ENCODE results near the gene DCBLD2. TPM values are rescaled to one million over a fixed set of nuclear protein-coding genes. Genes with fewer than 3 reads are reported as not detected.

Gene DCBLD2
- total RNA-seq, 1 donor: 0.94 TPM

GRCh38 chr3:98780343-98780742 is 121.2 kb downstream of the DCBLD2 start:
- H3K4me3 ChIP-seq (ENCODE audit: low read length): no peak overlapping the region
- peaks cover 55% of the 10 kb centered on the region for H3K4me1 ChIP-seq (ENCODE audit: insufficient read depth, low read length)
- H3K9me3 ChIP-seq (ENCODE audit: low read depth, low read length): no peaks in the 10 kb centered on the region
- H3K27me3 ChIP-seq (ENCODE audit: insufficient read depth, low read length): no peaks in the 10 kb centered on the region

GRCh38 chr3:98779541-98780335 is 121.8 kb downstream of the DCBLD2 start:
- Histone ChIP-seq H3K27me3 (ENCODE audit: insufficient read depth, low read length) (no peaks in the 10 kb centered on the region), H3K4me3 (ENCODE audit: low read length) (no peak overlapping the region), H3K4me1 (ENCODE audit: insufficient read depth, low read length) (peaks cover 49% of the 10 kb centered on the region), H3K9me3 (ENCODE audit: low read depth, low read length) (no peaks in the 10 kb centered on the region)

DNA sequence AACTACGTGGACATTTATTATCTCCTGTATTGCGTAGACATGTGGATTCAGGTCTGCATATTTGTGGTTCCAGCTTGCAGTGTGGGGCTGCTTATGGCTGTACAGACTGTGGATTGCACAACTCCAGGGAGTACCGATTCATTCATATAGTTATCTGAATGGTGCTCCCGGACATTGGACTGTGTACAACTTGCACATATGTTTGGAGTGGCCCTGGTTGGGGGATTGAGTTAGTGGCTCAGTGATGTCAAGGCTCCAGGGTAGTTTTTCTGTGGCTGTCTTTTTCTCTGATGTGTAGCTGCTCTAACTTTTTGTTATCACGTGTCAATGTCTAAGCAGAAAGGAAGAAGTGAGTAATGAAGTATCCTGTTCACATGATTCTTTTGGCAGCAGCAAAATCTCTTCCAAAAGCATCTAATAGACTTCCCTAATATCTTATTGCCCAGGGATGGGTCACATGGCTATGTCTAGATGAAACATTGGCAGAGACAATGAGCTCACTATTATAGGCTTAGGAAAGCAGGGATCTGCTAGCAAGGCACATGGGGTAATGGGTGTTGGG is 122.6 kb downstream of the DCBLD2 start:
- Histone ChIP-seq H3K9me3 (ENCODE audit: low read depth, low read length) (no peaks in the 10 kb centered on the region), H3K27me3 (ENCODE audit: insufficient read depth, low read length) (no peaks in the 10 kb centered on the region), H3K4me1 (ENCODE audit: insufficient read depth, low read length) (peaks cover 41% of the 10 kb centered on the region), H3K4me3 (ENCODE audit: low read length) (no peak overlapping the region)

DNA sequence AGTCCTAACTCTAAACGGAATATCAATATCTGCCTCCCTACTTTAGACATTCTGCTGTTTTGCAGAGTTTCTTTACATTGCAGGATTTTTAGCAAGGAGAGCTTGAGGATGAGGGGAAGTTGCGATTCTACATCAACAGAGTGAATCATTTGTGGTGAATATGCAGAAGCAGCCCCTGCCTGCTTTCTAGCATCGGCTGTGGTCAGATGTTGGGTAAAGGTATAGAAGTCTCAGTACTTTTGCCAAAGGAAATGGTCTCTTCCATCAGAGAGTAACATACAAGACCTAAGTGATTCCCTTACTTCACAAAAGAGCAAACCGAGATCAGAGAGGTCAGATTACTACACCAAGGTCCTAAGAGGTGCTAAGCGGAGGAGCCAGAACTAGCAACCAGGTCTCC is 123.1 kb downstream of the DCBLD2 start:
- Histone ChIP-seq H3K4me3 (ENCODE audit: low read length) (no peak overlapping the region), H3K4me1 (ENCODE audit: insufficient read depth, low read length) (peaks cover 36% of the 10 kb centered on the region), H3K27me3 (ENCODE audit: insufficient read depth, low read length) (no peaks in the 10 kb centered on the region), H3K9me3 (ENCODE audit: low read depth, low read length) (no peaks in the 10 kb centered on the region)

- Histone ChIP-seq H3K27me3 (ENCODE audit: insufficient read depth, low read length) (no peaks in the 10 kb centered on the region), H3K4me1 (ENCODE audit: insufficient read depth, low read length) (peaks cover 36% of the 10 kb centered on the region), H3K4me3 (ENCODE audit: low read length) (no peak overlapping the region), H3K9me3 (ENCODE audit: low read depth, low read length) (no peaks in the 10 kb centered on the region)
These were observed 123.7 kb downstream of the DCBLD2 start for GRCh38 chr3:98777801-98778220.

DNA sequence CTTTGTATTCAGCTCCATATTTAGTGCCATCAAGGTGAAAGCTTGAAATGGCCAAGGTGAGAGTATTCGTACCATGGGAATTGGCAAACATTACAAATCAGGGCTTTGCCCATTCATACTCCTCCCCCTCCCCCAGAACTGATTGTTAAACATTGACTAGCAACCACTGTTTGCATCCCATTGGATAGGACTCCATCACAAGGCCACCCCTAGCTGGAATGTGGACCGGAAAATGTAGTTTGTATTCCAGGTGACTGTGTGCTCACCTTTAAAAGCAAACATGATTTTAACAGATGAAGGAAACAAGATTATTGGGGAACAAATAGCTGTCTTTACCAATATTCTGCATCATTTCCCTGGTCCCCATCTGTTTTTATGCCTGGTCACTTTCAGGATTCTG is 124.2 kb downstream of the DCBLD2 start:
- Histone ChIP-seq H3K4me3 (ENCODE audit: low read length) (no peak overlapping the region), H3K4me1 (ENCODE audit: insufficient read depth, low read length) (peaks cover 36% of the 10 kb centered on the region), H3K9me3 (ENCODE audit: low read depth, low read length) (no peaks in the 10 kb centered on the region), H3K27me3 (ENCODE audit: insufficient read depth, low read length) (no peaks in the 10 kb centered on the region)

- H3K9me3 ChIP-seq (ENCODE audit: low read depth, low read length): no peaks in the 10 kb centered on the region
- peaks cover 36% of the 10 kb centered on the region for H3K4me1 ChIP-seq (ENCODE audit: insufficient read depth, low read length)
- no peaks in the 10 kb centered on the region for H3K27me3 ChIP-seq (ENCODE audit: insufficient read depth, low read length)
- H3K4me3 ChIP-seq (ENCODE audit: low read length): no peak overlapping the region
These were observed 125.4 kb downstream of the DCBLD2 start for GRCh38 chr3:98776140-98776493.

GRCh38 chr3:98775459-98776139 is 125.9 kb downstream of the DCBLD2 start:
- peaks cover 38% of the 10 kb centered on the region for H3K4me1 ChIP-seq (ENCODE audit: insufficient read depth, low read length)
- no peaks in the 10 kb centered on the region for H3K9me3 ChIP-seq (ENCODE audit: low read depth, low read length)
- H3K27me3 ChIP-seq (ENCODE audit: insufficient read depth, low read length): no peaks in the 10 kb centered on the region
- H3K4me3 ChIP-seq (ENCODE audit: low read length): no peak overlapping the region

DNA sequence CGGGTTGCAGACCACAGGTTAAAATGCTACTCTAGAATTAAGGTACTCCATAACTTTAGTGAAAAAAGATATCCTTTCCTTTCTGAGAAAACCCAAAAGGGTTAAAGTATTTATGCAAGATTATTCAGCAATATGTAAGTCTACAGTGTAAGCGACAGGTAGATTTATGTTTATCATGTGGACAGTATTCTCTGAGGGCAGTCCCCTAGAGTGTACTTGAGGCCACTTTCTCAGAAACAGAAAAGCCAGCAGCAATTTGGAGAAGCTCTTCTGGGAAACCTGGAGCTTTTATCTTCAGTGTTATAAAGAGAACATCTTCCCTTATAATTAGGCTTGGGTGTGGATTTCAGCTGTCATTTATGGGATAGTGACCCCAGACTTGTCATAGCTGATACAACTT is 129.5 kb downstream of the DCBLD2 start:
- H3K4me3 ChIP-seq (ENCODE audit: low read length): no peak overlapping the region
- peaks cover 21% of the 10 kb centered on the region for H3K4me1 ChIP-seq (ENCODE audit: insufficient read depth, low read length)
- H3K27me3 ChIP-seq (ENCODE audit: insufficient read depth, low read length): no peaks in the 10 kb centered on the region
- H3K9me3 ChIP-seq (ENCODE audit: low read depth, low read length): no peaks in the 10 kb centered on the region

DNA sequence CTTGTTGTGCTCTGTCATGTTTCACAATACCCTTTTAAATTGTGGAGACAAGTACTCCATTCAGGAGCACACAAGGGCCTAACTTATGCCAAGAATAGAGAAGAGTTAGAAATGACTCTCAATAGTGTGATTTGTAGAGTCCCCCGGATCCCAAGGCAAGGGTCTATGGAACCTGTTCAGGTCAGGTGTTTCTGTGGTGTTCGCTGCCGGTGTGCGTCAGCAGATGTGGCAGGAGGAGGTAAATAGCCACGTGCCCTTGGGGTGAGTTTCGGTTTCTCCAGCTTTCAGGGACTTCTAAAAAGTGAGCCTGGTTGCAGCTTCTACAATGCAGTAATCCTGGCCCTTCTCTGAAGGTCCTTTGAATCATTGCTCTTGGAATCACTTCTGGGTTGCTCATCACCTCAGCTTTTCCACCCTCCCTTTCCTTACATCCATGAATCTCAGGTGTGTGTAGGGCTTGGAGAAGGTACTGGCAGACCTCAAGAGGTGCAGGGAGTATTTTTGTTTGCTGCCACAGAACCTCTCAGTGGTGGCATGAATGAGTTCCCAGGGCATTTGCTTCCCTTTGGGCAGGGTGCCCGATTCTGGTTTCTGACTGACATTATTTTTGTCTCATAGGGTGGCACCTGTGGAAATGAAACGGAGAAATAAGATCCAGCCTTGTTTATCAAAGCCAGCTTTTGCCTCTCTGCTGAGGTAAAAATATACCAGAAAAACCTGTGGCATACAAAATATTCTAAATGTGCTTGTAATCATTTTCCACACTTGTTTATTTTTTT is 131.0 kb downstream of the DCBLD2 start:
- H3K27me3 ChIP-seq (ENCODE audit: insufficient read depth, low read length): no peaks in the 10 kb centered on the region
- no peaks in the 10 kb centered on the region for H3K9me3 ChIP-seq (ENCODE audit: low read depth, low read length)
- peaks cover 29% of the 10 kb centered on the region for H3K4me1 ChIP-seq (ENCODE audit: insufficient read depth, low read length)
- no peak overlapping the region for H3K4me3 ChIP-seq (ENCODE audit: low read length)

DNA sequence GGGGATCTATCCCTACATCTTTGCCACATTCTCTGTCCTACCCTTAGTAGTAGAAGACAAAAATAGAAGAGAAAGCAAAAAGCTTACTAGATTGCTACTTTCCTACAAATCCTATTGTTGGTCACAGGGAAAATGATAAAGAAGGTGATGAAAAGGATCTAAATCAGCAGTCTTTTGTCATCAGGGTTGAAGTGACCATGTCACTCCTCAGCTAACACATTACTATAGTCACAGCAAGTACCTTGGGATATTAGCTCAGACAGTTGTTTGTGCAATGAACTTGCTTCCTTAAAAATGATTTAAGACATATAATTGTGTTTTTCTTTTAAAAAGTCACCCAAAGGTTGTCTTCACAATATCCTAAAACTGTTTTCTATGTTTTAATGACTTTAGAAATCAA is 132.0 kb downstream of the DCBLD2 start:
- Histone ChIP-seq H3K9me3 (ENCODE audit: low read depth, low read length) (no peaks in the 10 kb centered on the region), H3K4me1 (ENCODE audit: insufficient read depth, low read length) (peaks cover 38% of the 10 kb centered on the region), H3K27me3 (ENCODE audit: insufficient read depth, low read length) (no peaks in the 10 kb centered on the region), H3K4me3 (ENCODE audit: low read length) (no peak overlapping the region)

DNA sequence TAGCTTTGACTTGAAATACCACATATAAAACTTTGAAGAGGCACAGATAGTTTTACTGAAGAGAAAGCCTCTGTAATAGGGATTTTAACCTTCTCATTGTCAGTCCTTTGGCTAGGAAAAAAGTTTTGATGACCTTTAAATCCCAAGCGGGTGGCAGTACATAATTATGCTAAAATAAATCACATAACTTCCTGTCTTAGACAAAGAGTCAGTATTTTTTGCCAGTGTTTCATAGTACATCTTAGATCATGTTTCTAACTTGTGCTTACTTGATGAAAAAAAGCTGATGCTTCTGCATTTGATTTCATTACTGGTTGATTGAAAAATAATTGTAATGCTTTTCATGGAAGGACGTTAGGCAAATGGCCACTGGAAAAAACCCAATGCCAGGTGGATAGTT is 132.5 kb downstream of the DCBLD2 start:
- H3K27me3 ChIP-seq (ENCODE audit: insufficient read depth, low read length): no peaks in the 10 kb centered on the region
- no peaks in the 10 kb centered on the region for H3K9me3 ChIP-seq (ENCODE audit: low read depth, low read length)
- H3K4me3 ChIP-seq (ENCODE audit: low read length): no peak overlapping the region
- peaks cover 40% of the 10 kb centered on the region for H3K4me1 ChIP-seq (ENCODE audit: insufficient read depth, low read length)

- Histone ChIP-seq H3K27me3 (ENCODE audit: insufficient read depth, low read length) (no peaks in the 10 kb centered on the region), H3K9me3 (ENCODE audit: low read depth, low read length) (no peaks in the 10 kb centered on the region), H3K4me3 (ENCODE audit: low read length) (no peak overlapping the region), H3K4me1 (ENCODE audit: insufficient read depth, low read length) (peaks cover 51% of the 10 kb centered on the region)
These were observed 134.6 kb downstream of the DCBLD2 start for GRCh38 chr3:98766924-98767323.

- no peaks in the 10 kb centered on the region for H3K27me3 ChIP-seq (ENCODE audit: insufficient read depth, low read length)
- no peak overlapping the region for H3K4me3 ChIP-seq (ENCODE audit: low read length)
- no peaks in the 10 kb centered on the region for H3K9me3 ChIP-seq (ENCODE audit: low read depth, low read length)
- H3K4me1 ChIP-seq (ENCODE audit: insufficient read depth, low read length): peaks cover 61% of the 10 kb centered on the region
These were observed 135.8 kb downstream of the DCBLD2 start for GRCh38 chr3:98765721-98766120.

- Histone ChIP-seq H3K4me1 (ENCODE audit: insufficient read depth, low read length) (peaks cover 54% of the 10 kb centered on the region), H3K9me3 (ENCODE audit: low read depth, low read length) (no peaks in the 10 kb centered on the region), H3K4me3 (ENCODE audit: low read length) (peak overlapping the region; percentile 53), H3K27me3 (ENCODE audit: insufficient read depth, low read length) (no peaks in the 10 kb centered on the region)
These were observed 137.0 kb downstream of the DCBLD2 start for GRCh38 chr3:98764472-98764884.
